HepG2 (cell line): ENCODE measurements around the gene JUND. TPM values are rescaled to one million over a fixed set of nuclear protein-coding genes. Genes with fewer than 3 reads are reported as not detected.

Experiments
- BCL6 ChIP-seq: IDR thresholded peaks from 2 replicates; pipeline ENCODE4 v1.6.1; 2016; ENCODE audit warnings: missing genetic modification reagents, missing compliant biosample characterization
- DMAP1 ChIP-seq: IDR thresholded peaks from 2 replicates; pipeline ENCODE4 v1.6.1; 2016
- LCORL ChIP-seq, 2 experiments: fragments of 450-650 bp in 1 of 2; sonication (generic) in 1 of 2; formaldehyde crosslinking in 1 of 2; IDR thresholded peaks; 2 replicates each; pipeline versions ENCODE4 v1.5.0 to v1.6.1; 2017 to 2020; ENCODE audit warnings: antibody characterized with exemption in 1 of 2, missing genetic modification reagents in 1 of 2
- MAFF ChIP-seq: IDR thresholded peaks from 2 replicates; pipeline ENCODE4 v1.6.1; 2011; ENCODE audit warnings: low read depth, low read length, improper control_type of control experiment
- MTA1 ChIP-seq: sonication (generic); formaldehyde crosslinking; IDR thresholded peaks from 2 replicates; pipeline ENCODE4 v1.4.0; 2020; ENCODE audit warnings: missing genetic modification reagents, mild to moderate bottlenecking, borderline replicate concordance
- NKX3-1 ChIP-seq: sonication (generic); formaldehyde crosslinking; IDR thresholded peaks from 2 replicates; pipeline ENCODE4 v1.5.0; 2020; ENCODE audit warnings: missing genetic modification reagents
- PTBP1 ChIP-seq: fragments of 200-400 bp; formaldehyde crosslinking; IDR thresholded peaks from 2 replicates; pipeline ENCODE4 v1.6.1; 2018; ENCODE audit warnings: low read length, low read depth; ENCODE audit not compliant: poor library complexity, severe bottlenecking
- RBM22 ChIP-seq: fragments of 200-400 bp; formaldehyde crosslinking; optimal IDR thresholded peaks from 2 replicates; pipeline ENCODE3; 2017; ENCODE audit warnings: mild to moderate bottlenecking, low read length, moderate library complexity
- ZBTB46 ChIP-seq: sonication (generic); formaldehyde crosslinking; IDR thresholded peaks from 2 replicates; pipeline ENCODE4 v1.4.0; 2020; ENCODE audit warnings: mild to moderate bottlenecking, missing genetic modification reagents, borderline replicate concordance
- ZHX2 ChIP-seq, 2 experiments: sonication (generic) in 1 of 2; formaldehyde crosslinking in 1 of 2; IDR thresholded peaks; 2 replicates each; pipeline versions ENCODE4 v1.6.1 to v1.9.0; 2014 to 2022; ENCODE audit warnings: antibody characterized with exemption in 1 of 2, borderline replicate concordance in 1 of 2, inconsistent platforms in 1 of 2, low read depth in 1 of 2, missing genetic modification reagents in 1 of 2
- ZMAT3 ChIP-seq: sonication (generic); formaldehyde crosslinking; conservative IDR thresholded peaks from 2 replicates; pipeline ENCODE4 v1.7.0; 2021; ENCODE audit warnings: missing genetic modification reagents
- ZNF333 ChIP-seq: sonication (generic); formaldehyde crosslinking; IDR thresholded peaks from 2 replicates; pipeline ENCODE4 v1.4.0; 2020; ENCODE audit warnings: mild to moderate bottlenecking, missing genetic modification reagents, borderline replicate concordance
- ZNF451 ChIP-seq: sonication (generic); formaldehyde crosslinking; IDR thresholded peaks from 2 replicates; pipeline ENCODE4 v1.5.0; 2020; ENCODE audit warnings: mild to moderate bottlenecking, missing genetic modification reagents
- ZNF766 ChIP-seq: sonication (generic); formaldehyde crosslinking; IDR thresholded peaks from 2 replicates; pipeline ENCODE4 v1.5.0; 2020; ENCODE audit warnings: missing genetic modification reagents, borderline replicate concordance
- ZZZ3 ChIP-seq: sonication (generic); formaldehyde crosslinking; IDR thresholded peaks from 2 replicates; pipeline ENCODE4 v1.4.0; 2020; ENCODE audit warnings: missing genetic modification reagents, mild to moderate bottlenecking, borderline replicate concordance
- polyA plus RNA-seq, 8 experiments: library from polyadenylated mRNA; depleted of rRNA in 3 of 8; stranded (reverse) in 7 of 8; unstranded in 1 of 8; fragments of >200 nt; fragmentation: Illumina TruSeq in 4 of 8; extraction: Trizol in 4 of 8; gene quantifications; 2 replicates each; pipeline versions ENCODE4 v1.2.1 to v1.2.3, GENCODE V29; 2011 to 2016; ENCODE audit warnings: low read depth in 4 of 8, missing spikeins in 1 of 8, mixed read lengths in 1 of 8; ENCODE audit not compliant: insufficient read depth in 1 of 8
- total RNA-seq, 5 experiments: library from RNA; depleted of rRNA; stranded (reverse); fragments of >200 nt; fragmentation: Illumina TruSeq; extraction: Trizol; gene quantifications; 2 replicates each; pipeline ENCODE4 v1.2.3, GENCODE V29; 2016; ENCODE audit warnings: low read depth in 1 of 5
- TF ChIP-seq, protein P1 (sequence below): sonication (generic); formaldehyde crosslinking; IDR thresholded peaks from 2 replicates; pipeline ENCODE4 v1.4.0; 2020; ENCODE audit warnings: missing genetic modification reagents, mild to moderate bottlenecking, borderline replicate concordance

JUND gene
- total and polyA plus RNA-seq, 2 of the 13 experiments (the other 11 are each of a cell fraction or from before 2014, with no cell fraction given): 41.2 to 59.8 TPM

GRCh38 chr19:18304458-18305310 is 23.3 kb upstream of the JUND start (continued):
- no peak for TF ChIP-seq ZHX2 (IDR thresholded peaks at IDR 0.05; ENCODE audit: low read depth)
- TF ChIP-seq ZHX2 (CRISPR knock-in tag; IDR thresholded peaks at IDR 0.05; ENCODE audit: borderline replicate concordance): no peak
- TF ChIP-seq ZNF333 (CRISPR knock-in tag): no peak
- TF ChIP-seq ZNF451 (CRISPR knock-in tag): no peak; the same call in 1 of the 2 replicates
- TF ChIP-seq ZMAT3 (CRISPR knock-in tag): peak; percentile 83
- no peak for TF ChIP-seq NKX3-1 (CRISPR knock-in tag)
- peak; percentile 52; the same call in 1 of the 2 replicates for TF ChIP-seq ZBTB46 (CRISPR knock-in tag)
- TF ChIP-seq RBM22: no peak
- no peak for TF ChIP-seq LCORL (IDR thresholded peaks at IDR 0.05)
- peak; percentile 96 for TF ChIP-seq LCORL (CRISPR knock-in tag; IDR thresholded peaks at IDR 0.05)
- TF ChIP-seq DMAP1 (CRISPR knock-in tag): peak; percentile 59; the same call in 1 of the 2 replicates
- TF ChIP-seq ZNF766 (CRISPR knock-in tag): no peak
- no peak for TF ChIP-seq BCL6
- TF ChIP-seq ZZZ3 (CRISPR knock-in tag): peak; percentile 71; the same call in 1 of the 2 replicates
- TF ChIP-seq MAFF: no peak
- no peak for TF ChIP-seq PTBP1
- TF ChIP-seq, protein P1, sequence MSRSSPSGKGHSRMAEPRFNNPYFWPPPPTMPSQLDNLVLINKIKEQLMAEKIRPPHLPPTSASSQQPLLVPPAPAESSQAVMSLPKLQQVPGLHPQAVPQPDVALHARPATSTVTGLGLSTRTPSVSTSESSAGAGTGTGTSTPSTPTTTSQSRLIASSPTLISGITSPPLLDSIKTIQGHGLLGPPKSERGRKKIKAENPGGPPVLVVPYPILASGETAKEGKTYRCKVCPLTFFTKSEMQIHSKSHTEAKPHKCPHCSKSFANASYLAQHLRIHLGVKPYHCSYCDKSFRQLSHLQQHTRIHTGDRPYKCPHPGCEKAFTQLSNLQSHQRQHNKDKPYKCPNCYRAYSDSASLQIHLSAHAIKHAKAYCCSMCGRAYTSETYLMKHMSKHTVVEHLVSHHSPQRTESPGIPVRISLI (CRISPR knock-in tag): no peak; the same call in 1 of the 2 replicates
- peak; percentile 96; the same call in 1 of the 2 replicates for TF ChIP-seq MTA1 (CRISPR knock-in tag)
